NCI-H2196 (cell line): ENCODE measurements around the gene DYRK2.

Source experiments
- DNase-seq: peaks from one replicate; lab custom pipeline; 2025; ENCODE audit not compliant: unreplicated experiment; lab: John Stamatoyannopoulos, UW

Gene DYRK2

DNA sequence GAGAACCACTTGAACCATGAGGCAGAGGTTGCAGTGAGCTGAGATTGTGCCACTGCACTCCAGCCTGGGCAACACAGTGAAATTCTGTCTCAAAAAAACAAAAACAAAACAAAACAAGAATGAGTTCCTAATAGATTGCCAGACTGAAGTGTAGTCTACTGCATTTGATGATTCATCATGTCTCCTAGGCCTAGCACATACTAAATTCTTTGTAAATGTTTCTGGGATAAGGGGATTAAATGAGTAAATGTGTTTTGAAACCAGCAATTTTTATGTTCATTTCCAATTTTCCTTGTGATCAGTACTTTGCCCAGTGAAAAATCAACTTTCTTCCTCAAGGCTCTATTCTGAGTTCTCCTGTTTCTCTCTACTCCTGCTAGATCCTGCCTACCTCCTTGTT, 2.9 kb upstream of the DYRK2 start:
- no peak for DNase-seq

DNA sequence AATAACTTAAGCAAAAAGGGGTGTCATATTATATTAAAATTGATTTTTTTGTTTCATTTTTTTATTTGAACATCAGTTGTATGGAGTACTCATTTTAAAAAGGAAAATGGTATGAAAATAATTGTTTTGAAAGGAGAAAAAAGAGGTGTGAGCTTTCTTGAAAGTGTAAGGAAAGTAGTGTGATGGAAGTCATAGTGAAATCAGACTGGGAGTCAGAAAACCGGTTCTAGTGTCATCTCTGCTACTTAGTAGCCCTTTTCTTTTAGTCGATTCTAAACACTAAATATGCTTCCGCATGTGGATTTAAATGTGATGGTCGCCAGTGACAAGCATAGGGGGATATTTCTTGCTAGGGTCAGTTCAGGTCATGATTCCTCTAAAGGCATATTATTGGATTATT, 1.8 kb upstream of the DYRK2 start:
- DNase-seq = no peak

DNA sequence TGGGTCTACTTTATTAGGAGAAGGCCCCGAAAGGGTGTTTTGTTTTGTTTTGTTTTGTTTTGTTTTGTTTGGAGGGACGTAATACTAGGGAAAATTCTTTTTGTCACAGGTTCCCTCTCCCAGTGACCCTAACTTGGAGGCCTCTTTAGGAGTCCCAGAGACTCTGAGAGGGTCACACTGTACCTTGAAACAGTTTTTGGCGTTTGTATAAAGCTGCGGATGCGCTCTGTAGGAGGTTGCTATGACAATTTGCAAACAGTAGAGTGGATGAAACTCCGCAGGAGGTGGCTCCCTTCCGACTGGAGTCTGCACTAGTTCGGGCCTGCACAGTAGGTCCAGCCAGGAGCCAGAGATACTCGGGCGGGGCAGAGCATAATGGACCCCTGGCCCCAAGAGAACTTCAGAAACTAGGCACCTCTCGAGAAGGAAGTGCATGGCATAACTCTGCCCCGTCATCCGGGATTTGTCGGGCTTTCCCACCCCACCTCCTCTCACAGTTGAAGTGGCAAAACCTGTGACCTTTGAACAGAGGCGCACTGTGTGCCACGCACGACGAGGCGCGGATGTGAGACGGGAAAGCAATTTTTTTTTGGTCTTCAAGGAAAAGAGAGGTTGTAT, 1.3 kb upstream of the DYRK2 start:
- DNase-seq = peak; percentile 70

DNA sequence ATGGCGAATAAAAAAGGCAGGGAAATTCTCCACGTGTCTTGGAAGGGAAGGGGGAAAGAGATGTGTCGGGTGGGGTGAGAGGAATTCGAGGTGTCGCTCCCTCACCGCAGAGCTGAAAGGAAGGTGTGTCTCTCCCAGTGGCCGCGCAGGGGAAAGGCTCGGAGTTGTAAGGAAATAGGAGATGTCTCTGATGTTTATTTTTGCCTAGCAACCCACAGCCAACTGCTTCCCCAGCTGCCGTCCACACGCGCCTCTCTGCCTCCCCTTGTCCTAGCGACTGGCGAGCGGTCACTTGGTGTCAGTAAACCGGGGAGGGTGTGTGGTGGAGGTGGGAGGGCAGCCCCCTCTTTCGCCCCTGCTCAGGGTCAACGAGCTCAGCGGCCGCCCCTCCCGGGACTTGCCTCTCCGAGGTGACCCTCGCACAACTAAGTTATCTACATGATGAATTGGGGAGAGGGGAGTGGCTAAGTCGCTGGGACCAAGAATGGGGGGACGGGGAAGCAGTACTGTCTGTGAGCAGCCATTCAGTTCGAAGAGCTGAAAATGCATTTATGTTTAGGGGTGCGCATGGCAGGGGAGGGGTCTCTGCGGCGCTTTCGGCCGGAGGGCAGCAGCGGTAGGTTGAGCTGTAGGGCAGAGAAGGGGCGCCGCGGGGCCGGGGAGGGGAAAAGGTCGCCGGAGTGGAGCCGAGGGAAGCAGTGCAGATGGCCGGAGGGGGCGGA, 585 bp upstream of the DYRK2 start:
- DNase-seq = peak; percentile 85

DNA sequence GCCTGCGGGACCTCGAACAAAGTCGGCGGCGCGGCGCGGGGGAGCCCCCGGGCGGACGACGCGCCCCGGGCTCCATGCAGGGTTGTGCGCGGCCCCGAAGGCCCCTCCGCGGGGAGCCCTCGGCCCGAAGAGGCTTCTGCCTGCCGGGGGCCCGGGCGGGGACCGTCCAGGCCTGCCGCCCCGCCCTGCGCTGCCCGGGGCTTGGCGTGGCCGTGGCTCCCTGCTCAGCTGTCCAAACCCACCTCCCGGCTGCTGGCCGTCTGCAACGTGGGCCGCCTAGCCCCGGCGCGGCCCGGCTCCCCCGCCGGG, 670 bp downstream of the DYRK2 start:
- DNase-seq = no peak

DNA sequence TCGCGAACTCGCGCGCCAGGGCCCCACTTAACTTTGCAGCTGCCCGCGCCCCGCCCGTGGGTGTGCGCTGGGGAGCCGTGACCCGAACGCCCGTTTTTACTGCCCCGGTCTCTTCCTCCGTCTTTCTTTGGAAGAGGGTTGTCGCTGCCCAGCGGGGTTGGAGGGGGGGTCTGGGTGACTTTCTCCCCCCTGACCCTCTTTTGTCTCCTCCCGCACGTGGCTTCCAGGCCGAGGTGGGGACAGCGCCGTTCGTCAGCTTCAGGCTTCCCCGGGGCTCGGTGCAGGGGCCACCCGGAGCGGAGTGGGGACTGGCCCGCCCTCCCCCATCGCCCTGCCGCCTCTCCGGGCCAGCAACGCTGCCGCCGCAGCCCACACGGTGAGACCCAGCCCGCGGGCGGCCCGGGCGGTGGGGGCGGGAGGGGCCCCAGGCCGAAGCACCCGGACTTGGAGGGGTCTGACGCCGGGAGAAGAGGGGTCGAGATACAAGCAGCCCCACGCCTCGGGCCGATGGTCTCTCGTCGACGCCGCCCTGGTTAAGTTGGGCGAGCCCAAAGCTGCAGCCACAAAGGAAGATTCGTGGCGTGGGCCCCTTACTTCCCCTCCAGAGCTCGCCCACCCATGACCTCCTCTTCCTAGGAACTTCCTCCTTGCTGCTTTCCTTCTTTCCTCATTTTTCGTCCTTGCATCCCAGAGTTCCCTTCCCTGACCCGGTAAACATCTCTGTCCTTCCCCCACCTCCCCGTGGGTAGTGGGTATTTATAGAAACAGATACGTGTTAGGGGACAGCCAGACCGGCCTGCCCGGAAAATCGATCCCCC, 1.2 kb downstream of the DYRK2 start:
- no peak for DNase-seq

DNA sequence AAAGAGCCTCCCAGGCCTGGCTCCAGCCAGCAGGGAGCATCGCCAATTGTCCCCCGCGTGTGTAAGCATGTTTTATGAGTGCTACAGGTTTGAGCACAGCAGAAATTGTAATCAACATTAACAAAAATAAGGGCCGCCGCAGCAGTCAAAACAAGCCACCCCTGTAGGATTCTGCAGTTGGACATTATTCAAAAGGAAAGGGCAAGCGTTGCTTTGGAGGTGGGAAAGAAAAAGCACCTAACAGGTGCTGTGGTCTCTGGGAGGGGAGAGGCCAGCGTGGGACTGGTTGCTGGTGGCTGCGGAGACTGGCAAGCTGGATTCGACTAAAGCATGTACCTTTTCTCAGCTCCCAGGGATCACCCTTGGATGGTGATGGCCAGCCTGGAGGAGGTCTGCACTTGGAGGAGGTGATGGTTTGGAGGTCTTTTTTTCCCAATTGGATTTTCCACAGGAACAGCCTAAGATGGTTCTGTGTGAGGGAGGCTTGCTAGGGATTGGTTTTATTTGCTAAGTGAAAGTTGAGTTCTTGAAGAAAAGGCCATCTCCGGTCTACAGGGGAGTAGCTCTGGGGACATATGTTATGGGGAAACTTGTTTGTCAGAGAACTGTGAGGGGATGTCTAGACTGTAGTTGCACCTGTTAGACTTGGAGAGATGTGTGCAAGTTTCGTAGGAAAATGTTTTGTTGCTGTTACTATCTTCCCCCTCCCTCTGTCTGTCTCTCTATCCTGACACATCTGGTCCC, 2.0 kb downstream of the DYRK2 start:
- DNase-seq = no peak

DNA sequence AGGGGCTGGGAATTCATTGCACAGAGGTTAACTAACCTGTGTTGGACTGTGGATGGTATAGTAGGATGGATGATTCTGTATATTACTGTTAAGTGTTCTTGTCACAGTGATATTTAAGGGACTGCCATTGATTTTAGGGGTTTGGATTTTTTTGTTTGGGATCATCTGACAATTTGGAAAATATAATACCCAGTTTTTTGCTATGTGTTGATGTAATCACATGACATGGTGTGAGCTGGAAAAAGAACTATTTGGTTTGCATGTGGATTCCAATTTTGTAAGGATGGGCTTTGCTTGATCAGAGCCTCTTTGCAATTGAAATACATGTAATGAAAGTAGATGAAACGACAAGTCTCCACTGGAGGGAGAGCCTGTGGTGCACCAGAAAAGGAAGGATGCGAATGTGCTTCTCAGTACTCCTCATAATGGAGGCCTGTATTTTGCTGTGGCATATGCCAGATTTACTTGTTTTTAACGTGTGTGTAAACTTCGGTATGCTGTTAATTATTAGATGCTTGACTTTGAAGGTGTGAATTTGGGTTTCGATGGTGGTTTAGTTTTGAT, 2.7 kb downstream of the DYRK2 start:
- no peak for DNase-seq

DNA sequence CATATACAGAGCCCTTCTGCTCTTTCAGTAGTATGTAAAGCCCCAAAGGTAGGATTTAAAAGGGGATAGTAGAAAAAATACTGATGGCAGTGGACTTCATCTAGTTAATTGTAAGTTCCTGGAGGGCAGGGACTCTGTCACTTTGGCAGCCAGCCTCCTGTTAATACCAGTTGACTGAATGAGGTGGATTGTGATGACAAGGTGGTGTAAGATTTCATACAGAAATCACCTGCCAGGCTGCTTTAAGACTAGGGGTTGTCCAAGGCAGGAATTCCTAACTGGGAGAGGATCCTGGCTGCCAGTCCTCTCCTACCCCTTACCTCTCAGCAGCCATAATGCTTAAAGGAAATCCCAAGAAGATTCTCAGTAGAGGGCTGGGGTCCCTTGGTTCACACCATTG, 7.3 kb downstream of the DYRK2 start:
- DNase-seq = no peak

DNA sequence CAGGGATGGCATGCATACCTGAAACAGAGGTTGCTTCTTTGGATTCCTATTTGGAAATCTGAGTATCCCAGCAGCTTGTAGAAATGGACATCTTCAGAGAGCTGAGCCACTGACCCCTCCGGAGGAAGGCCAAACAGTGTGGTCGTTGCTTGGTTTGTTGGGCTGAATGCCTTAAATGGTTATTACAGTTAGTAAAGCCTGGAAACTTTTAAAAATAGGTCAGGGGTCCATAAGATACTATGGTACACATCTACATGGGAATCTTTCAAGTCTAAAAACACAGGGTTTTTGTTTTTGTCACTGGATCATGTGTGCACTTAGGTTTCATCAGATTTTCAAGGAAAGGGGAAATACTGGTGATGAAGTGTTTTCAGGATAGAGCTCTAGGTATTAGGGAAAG, 7.7 kb downstream of the DYRK2 start:
- no peak for DNase-seq

DNA sequence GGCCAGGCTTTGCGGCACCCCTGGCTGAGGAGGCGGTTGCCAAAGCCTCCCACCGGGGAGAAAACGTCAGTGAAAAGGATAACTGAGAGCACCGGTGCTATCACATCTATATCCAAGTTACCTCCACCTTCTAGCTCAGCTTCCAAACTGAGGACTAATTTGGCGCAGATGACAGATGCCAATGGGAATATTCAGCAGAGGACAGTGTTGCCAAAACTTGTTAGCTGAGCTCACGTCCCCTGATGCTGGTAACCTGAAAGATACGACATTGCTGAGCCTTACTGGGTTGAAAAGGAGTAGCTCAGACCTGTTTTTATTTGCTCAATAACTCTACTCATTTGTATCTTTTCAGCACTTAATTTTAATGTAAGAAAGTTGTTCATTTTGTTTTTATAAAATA, 9.9 kb downstream of the DYRK2 start:
- DNase-seq = no peak

DNA sequence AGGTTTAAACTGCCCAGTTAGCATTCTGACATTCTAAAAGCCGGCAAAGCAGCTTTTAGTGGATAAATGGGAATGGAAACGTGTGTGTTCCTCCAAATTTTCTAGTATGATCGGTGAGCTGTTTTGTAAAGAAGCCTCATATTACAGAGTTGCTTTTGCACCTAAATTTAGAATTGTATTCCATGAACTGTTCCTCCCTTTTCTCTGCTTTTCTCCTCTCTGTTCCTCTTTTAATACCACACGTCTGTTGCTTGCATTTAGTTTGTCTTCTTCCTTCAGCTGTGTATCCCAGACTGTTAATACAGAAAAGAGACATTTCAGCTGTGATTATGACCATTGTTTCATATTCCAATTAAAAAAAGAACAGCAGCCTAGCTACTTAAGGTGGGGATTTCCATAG, 10.7 kb downstream of the DYRK2 start:
- DNase-seq = no peak

DNA sequence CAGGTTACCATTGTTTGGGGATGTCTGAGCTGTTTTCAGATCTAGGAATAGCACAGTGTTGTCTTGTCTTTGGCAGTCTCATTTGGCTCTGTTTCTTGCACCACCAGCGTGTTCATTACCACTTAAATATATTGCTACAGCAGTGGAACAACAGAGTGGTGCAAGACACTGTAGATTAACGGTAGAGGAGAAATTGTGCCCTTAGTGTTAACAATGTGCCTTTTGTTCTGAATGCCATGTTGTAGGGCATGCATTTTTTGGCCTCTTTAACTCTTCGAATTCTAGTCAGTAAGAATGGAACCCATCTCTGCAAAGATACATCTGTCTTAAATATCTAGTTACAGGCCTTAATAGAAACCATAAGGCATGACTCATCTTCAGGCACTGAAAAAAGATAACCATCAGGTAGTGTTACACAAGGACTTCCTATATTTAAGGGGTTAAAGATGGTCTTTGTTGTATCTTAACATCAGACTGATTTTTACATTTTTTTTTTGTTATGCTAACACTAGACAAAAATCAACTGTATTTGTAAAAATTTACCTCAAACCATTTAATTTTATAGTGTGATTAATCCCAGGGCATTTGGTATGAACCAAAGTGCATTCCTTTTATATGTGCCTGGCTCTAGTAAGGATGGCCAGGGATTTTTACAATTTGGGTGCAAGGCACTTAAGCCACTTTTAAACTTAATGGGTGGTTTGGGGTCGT, 12.9 kb downstream of the DYRK2 start:
- DNase-seq = no peak

DNA sequence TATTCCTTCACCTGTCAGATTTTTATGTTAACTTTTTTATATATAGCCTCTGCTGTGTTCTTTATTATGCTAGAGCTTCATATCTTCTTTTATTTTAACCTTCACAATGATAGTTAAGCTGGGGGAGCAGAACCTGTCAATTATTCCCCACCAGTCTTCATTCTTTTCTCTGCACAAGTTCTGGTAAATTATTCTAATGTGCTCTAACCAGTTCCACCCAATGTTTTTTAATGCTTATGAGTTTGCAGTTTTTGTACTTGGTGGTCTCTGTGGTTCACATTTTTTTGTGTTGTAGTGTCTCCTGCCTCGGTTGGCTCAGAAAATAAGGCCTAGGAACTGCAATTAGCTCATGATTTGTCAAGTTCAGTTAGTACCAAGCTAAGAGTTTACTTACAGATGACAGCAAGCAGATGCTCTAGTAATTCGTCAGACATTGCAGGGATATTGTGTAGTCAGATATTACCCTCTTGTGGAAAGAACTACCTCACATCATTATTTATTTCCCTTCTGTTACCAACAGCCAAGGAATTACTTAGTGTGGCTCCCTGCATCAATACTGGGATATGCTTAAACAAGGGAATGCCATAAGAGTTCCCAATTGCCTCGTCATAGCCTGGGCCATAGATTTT, 14.5 kb downstream of the DYRK2 start:
- no peak for DNase-seq

DNA sequence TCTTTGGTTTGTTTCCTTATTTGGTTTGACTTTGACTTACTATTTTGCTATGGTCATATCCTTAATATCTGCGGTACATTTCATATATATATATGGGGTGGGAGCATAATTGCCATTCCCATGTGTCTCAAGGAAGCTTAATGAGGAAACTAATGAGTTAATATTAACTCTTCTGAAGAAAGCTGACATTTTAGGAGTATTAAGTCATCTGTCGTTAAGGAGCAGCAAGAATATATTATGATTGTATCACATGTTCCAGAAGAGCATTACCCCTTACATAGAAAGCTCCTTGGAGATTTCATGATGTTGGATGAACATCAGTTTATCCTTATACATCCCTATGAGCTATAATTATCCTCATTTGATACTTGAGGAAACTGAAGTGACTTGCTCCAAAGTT, 15.6 kb downstream of the DYRK2 start:
- DNase-seq = no peak

DNA sequence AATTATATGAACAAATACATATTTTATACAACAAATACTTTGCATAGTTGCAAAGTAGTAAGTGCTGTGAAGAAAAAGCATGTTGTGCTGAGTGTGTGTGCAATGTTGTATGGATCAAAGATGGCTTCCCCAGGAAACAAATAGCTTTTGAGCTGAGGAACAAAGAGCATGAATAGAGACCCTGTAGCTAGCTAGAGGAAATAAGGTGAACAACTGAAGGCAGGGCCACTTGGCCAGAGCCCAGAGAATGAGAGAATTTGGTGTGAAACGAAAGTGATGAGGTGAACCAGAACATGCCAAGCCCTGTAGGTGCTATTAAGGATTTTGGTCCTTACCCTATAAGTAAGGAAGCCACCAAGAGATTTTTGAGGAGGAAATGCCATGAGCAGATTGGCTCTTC, 17.1 kb downstream of the DYRK2 start:
- no peak for DNase-seq

DNA sequence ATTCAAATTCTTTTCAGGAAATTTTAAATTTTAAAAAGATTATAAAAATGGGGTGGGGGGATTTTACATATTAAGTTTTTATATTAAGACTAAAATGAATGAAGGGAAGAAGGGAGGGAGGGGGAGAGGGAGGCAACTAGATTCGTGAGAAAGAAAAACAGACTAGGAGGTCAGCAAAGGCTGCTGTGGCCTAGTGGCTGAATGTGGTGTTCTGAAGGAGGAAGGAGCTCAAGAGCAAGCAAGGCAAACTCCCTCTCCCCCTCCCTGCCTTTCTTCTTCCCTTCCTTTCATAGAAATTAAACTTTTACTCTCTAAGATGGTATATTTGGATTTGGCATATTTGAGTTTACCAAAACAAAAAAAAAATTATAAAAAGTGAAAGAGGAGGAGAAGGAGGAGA, 18.1 kb downstream of the DYRK2 start:
- no peak for DNase-seq

DNA sequence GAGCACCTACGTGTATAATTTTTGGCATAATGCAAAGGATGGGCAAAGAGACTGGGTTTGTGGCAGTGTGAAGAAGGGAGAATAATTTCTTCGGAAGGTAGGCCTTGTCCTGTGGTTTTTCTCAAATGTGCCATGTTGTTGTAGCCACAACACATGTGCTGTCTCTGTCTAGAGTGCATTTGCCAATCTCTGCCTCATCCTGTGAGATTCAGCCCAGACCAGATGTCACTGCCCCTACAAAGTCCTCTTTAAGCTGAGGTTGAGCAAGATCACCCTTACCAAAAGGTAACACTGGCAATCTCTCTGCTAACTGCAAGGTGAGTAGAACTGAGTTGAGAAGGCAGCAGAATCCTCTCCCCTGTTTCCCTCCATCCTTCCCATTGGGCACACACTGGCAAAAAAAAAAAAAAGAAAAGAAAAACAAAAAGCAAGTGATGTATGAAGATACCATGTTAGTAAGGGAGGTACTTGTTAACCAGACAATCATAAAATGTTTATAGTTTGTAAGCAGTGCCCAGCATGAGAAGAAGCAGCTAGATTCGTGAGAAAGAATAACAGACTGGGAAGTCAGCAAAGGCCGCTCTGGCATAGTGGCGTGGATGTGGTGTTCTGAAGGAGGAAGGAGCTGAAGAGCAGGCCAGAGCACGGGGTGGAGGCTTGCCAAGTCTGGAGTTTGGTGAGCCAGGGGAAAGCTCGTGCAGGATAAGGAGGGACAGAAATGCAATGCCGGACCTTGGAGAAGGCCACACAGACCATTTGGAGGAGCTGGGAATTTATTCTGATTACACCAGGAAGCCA, 18.9 kb downstream of the DYRK2 start:
- no peak for DNase-seq

DNA sequence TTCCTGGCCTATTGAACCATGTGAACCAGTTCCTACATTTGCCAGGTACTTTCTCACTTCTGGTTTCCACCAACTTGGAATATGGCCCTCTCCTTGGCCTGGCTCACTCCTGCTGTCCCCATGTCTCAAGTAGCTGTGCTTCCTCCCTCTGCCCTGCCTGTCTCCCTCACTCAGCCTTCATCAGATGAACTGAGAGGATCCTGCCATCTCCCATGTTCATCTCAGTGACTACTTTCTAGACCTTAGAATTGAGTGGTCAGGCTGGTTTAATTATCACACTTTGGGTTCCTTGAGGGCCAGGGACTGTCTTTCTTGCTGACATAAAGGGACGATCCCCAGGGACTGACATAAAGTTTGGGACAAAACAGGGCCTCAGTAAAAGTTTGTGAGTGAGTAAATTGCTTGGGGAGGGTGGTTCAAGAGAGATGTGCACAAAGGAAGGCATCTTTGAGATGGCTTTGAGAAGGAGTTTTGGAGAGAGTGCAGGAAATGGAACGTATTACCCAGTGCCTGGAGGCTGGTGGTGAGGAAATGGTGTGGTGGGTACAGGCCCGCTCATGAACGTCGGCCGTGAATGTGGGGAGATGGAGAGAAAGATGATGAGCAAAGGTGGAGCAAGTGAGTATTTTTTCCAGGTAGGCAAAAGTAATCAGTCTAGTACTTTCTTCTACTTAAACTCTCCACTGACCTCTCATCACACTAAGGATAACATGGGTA, 20.8 kb downstream of the DYRK2 start:
- no peak for DNase-seq
